Loucy (cell line): ENCODE results near the gene EP400.

ENCODE experiments used
- H2AFZ ChIP-seq: fragments of 200-600 bp; sonication (generic); 2 replicates; pipeline ENCODE4 v1.6.0; 2016; ENCODE audit warnings: antibody characterized with exemption, mild to moderate bottlenecking, low read length, moderate library complexity
- H3F3A ChIP-seq: fragments of 200-600 bp; 2 replicates; pipeline ENCODE4 v1.6.0; 2016; ENCODE audit warnings: antibody characterized with exemption, low read depth, mild to moderate bottlenecking
- H3K27me3 ChIP-seq: fragments of 200-600 bp; sonication (generic); 2 replicates; pipeline ENCODE4 v1.6.1; 2014; ENCODE audit warnings: low read length, mild to moderate bottlenecking; ENCODE audit not compliant: insufficient read depth, poor library complexity, severe bottlenecking
- H3K36me3 ChIP-seq: fragments of 200-600 bp; sonication (generic); 2 replicates; pipeline ENCODE4 v1.6.1; 2016; ENCODE audit warnings: low read length; ENCODE audit not compliant: insufficient read depth
- H3K4me1 ChIP-seq: fragments of 200-600 bp; sonication (generic); 2 replicates; pipeline ENCODE4 v1.5.1; 2014; ENCODE audit warnings: low read length, mild to moderate bottlenecking; ENCODE audit not compliant: insufficient read depth, poor library complexity, severe bottlenecking
- H3K4me2 ChIP-seq: fragments of 200-600 bp; sonication (generic); 2 replicates; pipeline ENCODE4 v1.6.0; 2014; ENCODE audit warnings: antibody characterized with exemption, low read length, low read depth, mild to moderate bottlenecking; ENCODE audit not compliant: poor library complexity, severe bottlenecking
- H3K4me3 ChIP-seq: fragments of 200-600 bp; sonication (generic); 2 replicates; pipeline ENCODE4 v1.5.1; 2014; ENCODE audit warnings: low read length, mild to moderate bottlenecking, mixed read lengths; ENCODE audit not compliant: poor library complexity, severe bottlenecking
- H3K79me2 ChIP-seq: fragments of 200-600 bp; sonication (generic); 2 replicates; pipeline ENCODE4 v1.6.1; 2014; ENCODE audit warnings: low read length; ENCODE audit not compliant: insufficient read depth
- H3K9ac ChIP-seq: fragments of 200-600 bp; sonication (generic); 2 replicates; pipeline ENCODE4 v1.6.0; 2014; ENCODE audit warnings: mild to moderate bottlenecking, low read depth, low read length, moderate library complexity; ENCODE audit not compliant: poor library complexity, severe bottlenecking
- H3K9me2 ChIP-seq: fragments of 200-600 bp; sonication (generic); replicated peaks from 2 replicates; pipeline ENCODE4 v1.6.1; 2016; ENCODE audit warnings: low read depth, low read length, mixed read lengths
- H3K9me3 ChIP-seq: fragments of 200-600 bp; sonication (generic); 2 replicates; pipeline ENCODE4 v1.6.1; 2014; ENCODE audit warnings: mild to moderate bottlenecking, antibody characterized with exemption, low read length, low read depth; ENCODE audit not compliant: insufficient read depth
- H4K20me1 ChIP-seq: fragments of 200-600 bp; sonication (generic); 2 replicates; pipeline ENCODE4 v1.6.0; 2014; ENCODE audit warnings: antibody characterized with exemption, low read length, mild to moderate bottlenecking; ENCODE audit not compliant: insufficient read depth, poor library complexity, severe bottlenecking
- EZH2phosphoT487 ChIP-seq: fragments of 200-600 bp; IDR thresholded peaks from 2 replicates; pipeline ENCODE4 v1.6.1; 2018; ENCODE audit warnings: antibody characterized with exemption, mild to moderate bottlenecking, moderate library complexity, borderline replicate concordance
- TF ChIP-seq, protein P1 (sequence below): fragments of 200-600 bp; sonication (generic); conservative IDR thresholded peaks from 2 replicates; pipeline ENCODE4 v1.5.1; 2014; ENCODE audit warnings: mild to moderate bottlenecking, antibody characterized with exemption, low read length

EP400 gene

DNA sequence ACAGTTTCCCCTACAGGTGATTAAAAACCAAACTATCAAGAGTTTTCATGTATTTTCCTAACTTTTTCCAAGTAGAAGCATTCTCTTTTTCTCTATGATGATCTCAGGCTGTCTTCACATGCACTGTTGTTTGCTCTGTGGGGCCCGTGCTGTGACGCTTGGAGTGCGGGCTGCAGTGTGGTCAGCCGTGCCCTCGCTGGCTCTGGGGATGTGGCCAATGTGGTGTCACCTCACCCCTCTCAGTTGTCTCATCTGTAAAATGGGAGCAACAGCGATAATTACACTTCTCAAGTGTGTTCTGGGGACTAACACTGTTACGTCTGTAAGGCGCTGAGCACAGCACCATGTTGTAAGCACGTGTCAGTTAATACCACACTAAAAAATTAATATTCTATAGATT lies 165.8 kb downstream of the EP400 start:
- no peaks in the 10 kb centered on the region for H4K20me1 ChIP-seq
- H3K9me3 ChIP-seq: no peaks in the 10 kb centered on the region
- no peaks in the 10 kb centered on the region for H3K9me2 ChIP-seq
- peaks cover 31% of the 10 kb centered on the region; the same call in 1 of the 2 replicates for H3K36me3 ChIP-seq
- no peaks in the 10 kb centered on the region for H3K27me3 ChIP-seq
- H3F3A ChIP-seq: no peaks in the 10 kb centered on the region
- TF ChIP-seq, protein P1, sequence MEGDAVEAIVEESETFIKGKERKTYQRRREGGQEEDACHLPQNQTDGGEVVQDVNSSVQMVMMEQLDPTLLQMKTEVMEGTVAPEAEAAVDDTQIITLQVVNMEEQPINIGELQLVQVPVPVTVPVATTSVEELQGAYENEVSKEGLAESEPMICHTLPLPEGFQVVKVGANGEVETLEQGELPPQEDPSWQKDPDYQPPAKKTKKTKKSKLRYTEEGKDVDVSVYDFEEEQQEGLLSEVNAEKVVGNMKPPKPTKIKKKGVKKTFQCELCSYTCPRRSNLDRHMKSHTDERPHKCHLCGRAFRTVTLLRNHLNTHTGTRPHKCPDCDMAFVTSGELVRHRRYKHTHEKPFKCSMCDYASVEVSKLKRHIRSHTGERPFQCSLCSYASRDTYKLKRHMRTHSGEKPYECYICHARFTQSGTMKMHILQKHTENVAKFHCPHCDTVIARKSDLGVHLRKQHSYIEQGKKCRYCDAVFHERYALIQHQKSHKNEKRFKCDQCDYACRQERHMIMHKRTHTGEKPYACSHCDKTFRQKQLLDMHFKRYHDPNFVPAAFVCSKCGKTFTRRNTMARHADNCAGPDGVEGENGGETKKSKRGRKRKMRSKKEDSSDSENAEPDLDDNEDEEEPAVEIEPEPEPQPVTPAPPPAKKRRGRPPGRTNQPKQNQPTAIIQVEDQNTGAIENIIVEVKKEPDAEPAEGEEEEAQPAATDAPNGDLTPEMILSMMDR: no peak
- no peak overlapping the region for H3K9ac ChIP-seq
- H3K79me2 ChIP-seq: no peaks in the 10 kb centered on the region
- no peak overlapping the region for H3K4me3 ChIP-seq
- no peaks in the 10 kb centered on the region for H3K4me1 ChIP-seq
- no peak overlapping the region for H3K4me2 ChIP-seq
- no peak overlapping the region for H2AFZ ChIP-seq

DNA sequence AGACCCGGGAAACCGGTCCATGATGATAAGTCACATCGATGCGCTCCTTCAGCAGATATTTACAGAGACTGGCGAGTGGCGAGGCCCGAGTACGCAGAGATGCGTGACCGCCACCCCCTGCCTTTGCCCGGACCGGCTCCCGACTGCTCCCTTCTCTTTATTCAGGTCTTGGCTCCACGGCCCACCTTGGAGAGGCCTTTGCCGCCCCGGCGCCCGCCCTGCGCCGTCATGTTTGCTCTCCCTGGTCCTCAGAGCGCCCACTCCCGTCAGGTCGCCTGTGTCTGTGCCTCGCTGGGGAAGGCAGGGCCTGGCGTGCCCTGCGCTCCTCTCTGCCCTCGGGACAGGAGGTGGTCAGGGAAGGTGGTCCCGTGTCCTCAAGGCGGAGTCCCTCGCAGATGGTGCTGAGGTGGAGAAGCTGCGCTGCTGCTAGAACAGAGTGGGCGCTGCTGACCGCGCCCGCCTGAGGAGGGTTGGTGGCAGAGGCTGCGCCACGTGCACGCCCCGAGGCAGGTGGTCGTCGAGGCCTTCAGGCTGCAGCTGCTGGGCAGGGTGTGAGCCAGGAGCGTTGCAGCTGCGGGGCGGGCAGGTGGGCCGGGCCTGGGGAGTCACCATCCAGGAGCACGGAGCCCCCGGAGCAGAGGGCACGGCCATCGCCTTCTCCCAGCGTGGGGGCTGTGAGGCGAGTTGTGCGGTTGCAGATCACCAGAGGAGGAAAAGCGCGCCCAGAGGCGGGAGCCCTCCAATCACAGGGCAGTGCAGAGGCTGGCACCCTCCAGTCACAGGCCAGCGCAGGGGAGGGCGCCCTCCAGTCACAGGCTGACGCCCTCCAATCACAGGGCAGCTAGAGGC lies 167.2 kb downstream of the EP400 start:
- H3K27me3 ChIP-seq: no peaks in the 10 kb centered on the region
- no peaks in the 10 kb centered on the region for H3K9me2 ChIP-seq
- H3F3A ChIP-seq: no peaks in the 10 kb centered on the region
- no peak for TF ChIP-seq EZH2phosphoT487
- TF ChIP-seq, protein P1: no peak
- no peak overlapping the region for H3K4me3 ChIP-seq
- no peak overlapping the region for H3K4me2 ChIP-seq
- H3K9me3 ChIP-seq: no peaks in the 10 kb centered on the region
- peaks cover 23% of the 10 kb centered on the region; the same call in 1 of the 2 replicates for H3K36me3 ChIP-seq
- no peaks in the 10 kb centered on the region for H4K20me1 ChIP-seq
- H3K9ac ChIP-seq: no peak overlapping the region
- H2AFZ ChIP-seq: no peak overlapping the region
- no peaks in the 10 kb centered on the region for H3K79me2 ChIP-seq
- no peaks in the 10 kb centered on the region for H3K4me1 ChIP-seq

DNA sequence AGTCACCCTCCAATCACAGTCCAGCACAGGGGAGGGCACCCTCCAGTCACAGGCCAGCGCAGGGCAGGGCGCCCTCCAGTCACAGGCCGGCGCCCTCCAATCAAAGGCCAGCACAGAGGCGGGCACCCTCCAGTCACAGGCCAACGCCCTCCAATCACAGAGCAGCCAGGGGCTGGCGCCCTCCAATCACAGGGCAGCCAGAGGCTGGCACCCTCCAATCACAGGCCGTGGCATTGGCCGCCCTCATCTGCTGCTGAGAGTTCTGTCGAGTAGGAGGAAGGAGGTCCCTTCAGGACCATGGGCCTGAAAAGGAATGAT lies 167.8 kb downstream of the EP400 start:
- Histone ChIP-seq H3F3A (no peaks in the 10 kb centered on the region), H3K4me3 (no peak overlapping the region), H3K4me2 (no peak overlapping the region), H4K20me1 (no peaks in the 10 kb centered on the region), H3K79me2 (no peaks in the 10 kb centered on the region), H3K4me1 (no peaks in the 10 kb centered on the region), H3K9me2 (no peaks in the 10 kb centered on the region), H3K9me3 (no peaks in the 10 kb centered on the region), H2AFZ (no peak overlapping the region), H3K27me3 (no peaks in the 10 kb centered on the region), H3K9ac (no peak overlapping the region), H3K36me3 (peaks cover 27% of the 10 kb centered on the region; the same call in 1 of the 2 replicates)
- TF ChIP-seq EZH2phosphoT487: no peak
- TF ChIP-seq, protein P1: no peak
